Endothelial cell of umbilical vein (primary cell): ENCODE results near the gene OCA2.

Experiments
- EZH2 ChIP-seq: IDR thresholded peaks from 2 replicates; pipeline ENCODE4 v1.6.1; 2012; ENCODE audit warnings: borderline replicate concordance, low read depth, mild to moderate bottlenecking, moderate library complexity, low read length, inconsistent platforms; ENCODE audit not compliant: severe bottlenecking
- JUN ChIP-seq: IDR thresholded peaks from 2 replicates; pipeline ENCODE4 v1.6.1; 2011; ENCODE audit warnings: borderline replicate concordance, low read depth; ENCODE audit not compliant: insufficient read length, insufficient read depth
- POLR2A ChIP-seq: IDR thresholded peaks from 2 replicates; pipeline ENCODE4 v1.6.1; 2012; ENCODE audit warnings: low read depth, mild to moderate bottlenecking, control low read depth, low read length
- POLR2AphosphoS5 ChIP-seq: IDR thresholded peaks from 2 replicates; pipeline ENCODE4 v1.6.1; 2012; ENCODE audit warnings: low read depth, mild to moderate bottlenecking, control low read depth, low read length, moderate library complexity; ENCODE audit not compliant: insufficient read depth
- TF ChIP-seq, protein P1 (sequence below), 2 donors: IDR thresholded peaks; 1 replicate in 1 of 2; 2 replicates in 1 of 2; pipeline ENCODE4 v1.5.1; 2011; ENCODE audit warnings: low read length in 2 of 2, mild to moderate bottlenecking in 2 of 2, moderate library complexity in 2 of 2, control low read depth in 1 of 2, inconsistent platforms in 1 of 2, low read depth in 1 of 2; ENCODE audit not compliant: insufficient read depth in 1 of 2; ENCODE audit errors: extremely low read depth in 1 of 2

DNA sequence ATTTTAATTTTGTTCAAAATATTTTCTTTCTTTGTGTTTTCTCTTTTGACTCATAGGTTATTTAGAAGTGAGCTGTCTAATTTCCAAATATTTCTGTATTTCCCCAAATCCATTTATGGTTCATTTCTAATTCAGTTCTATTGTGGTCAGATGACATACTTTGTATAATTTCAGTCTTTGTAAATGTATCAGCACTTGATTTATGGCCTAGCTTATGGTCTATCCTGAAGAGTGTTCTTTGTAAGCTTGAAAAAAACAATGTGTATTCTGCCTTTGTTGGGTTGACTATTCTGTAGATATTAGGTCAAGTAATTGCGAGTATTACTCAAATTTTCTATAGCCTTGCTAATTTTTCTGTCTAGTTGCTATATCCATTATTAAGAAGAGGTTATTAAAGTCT lies 311.2 kb downstream of the OCA2 start:
- TF ChIP-seq, protein P1, sequence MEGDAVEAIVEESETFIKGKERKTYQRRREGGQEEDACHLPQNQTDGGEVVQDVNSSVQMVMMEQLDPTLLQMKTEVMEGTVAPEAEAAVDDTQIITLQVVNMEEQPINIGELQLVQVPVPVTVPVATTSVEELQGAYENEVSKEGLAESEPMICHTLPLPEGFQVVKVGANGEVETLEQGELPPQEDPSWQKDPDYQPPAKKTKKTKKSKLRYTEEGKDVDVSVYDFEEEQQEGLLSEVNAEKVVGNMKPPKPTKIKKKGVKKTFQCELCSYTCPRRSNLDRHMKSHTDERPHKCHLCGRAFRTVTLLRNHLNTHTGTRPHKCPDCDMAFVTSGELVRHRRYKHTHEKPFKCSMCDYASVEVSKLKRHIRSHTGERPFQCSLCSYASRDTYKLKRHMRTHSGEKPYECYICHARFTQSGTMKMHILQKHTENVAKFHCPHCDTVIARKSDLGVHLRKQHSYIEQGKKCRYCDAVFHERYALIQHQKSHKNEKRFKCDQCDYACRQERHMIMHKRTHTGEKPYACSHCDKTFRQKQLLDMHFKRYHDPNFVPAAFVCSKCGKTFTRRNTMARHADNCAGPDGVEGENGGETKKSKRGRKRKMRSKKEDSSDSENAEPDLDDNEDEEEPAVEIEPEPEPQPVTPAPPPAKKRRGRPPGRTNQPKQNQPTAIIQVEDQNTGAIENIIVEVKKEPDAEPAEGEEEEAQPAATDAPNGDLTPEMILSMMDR (IDR thresholded peaks at IDR 0.05; ENCODE audit: extremely low read depth in 1 of 2, insufficient read depth in 1 of 2, low read depth in 1 of 2, low read length in 2 of 2), result no peak
- TF ChIP-seq POLR2A (no peak), EZH2 (no peak), POLR2AphosphoS5 (no peak), JUN (no peak)
